MCF 10A (cell line): ENCODE measurements around the gene RNF212. TPM values are rescaled to one million over a fixed set of nuclear protein-coding genes. Genes with fewer than 3 reads are reported as not detected.
A peak's percentile ranks its signal among the peaks of the same experiment; 100 is the strongest.

Experiments used
- BruUV-seq: library from RNA; stranded (reverse); fragments of 400-500 nt; replicated peaks from 2 replicates; lab custom pipeline; 2021; lab: Mats Ljungman, UMichigan
- CTCF ChIA-PET: fragments of 300-600 bp; sonication (Branson Sonifier 250); formaldehyde crosslinking; extraction: SDS; loops from one replicate; lab custom pipeline; 2021; ENCODE audit warnings: antibody characterized with exemption, inconsistent platforms; lab: Yijun Ruan, JAX
- POLR2A ChIA-PET: fragments of 300-600, 350-650 bp; sonication (Branson Sonifier 250); formaldehyde crosslinking; extraction: SDS; loops from one replicate; lab custom pipeline; 2020; ENCODE audit warnings: antibody characterized with exemption, inconsistent platforms; lab: Yijun Ruan, JAX
- DNase-seq: peaks from one replicate; pipeline ENCODE4 v3.0.0-alpha.2; 2018; ENCODE audit not compliant: unreplicated experiment
- H3K27ac Mint-ChIP-seq: one replicate; pipeline ENCODE4 v1.8.0; 2022; ENCODE audit warnings: mild to moderate bottlenecking, low read depth, mixed read lengths; ENCODE audit not compliant: unreplicated experiment
- H3K27me3 Mint-ChIP-seq: one replicate; pipeline ENCODE4 v1.8.0; 2022; ENCODE audit warnings: mixed read lengths; ENCODE audit not compliant: insufficient read depth, unreplicated experiment
- H3K36me3 Mint-ChIP-seq: one replicate; pipeline ENCODE4 v1.8.0; 2022; ENCODE audit warnings: mild to moderate bottlenecking, moderate library complexity, mixed read lengths; ENCODE audit not compliant: insufficient read depth, unreplicated experiment
- H3K4me1 Mint-ChIP-seq: one replicate; pipeline ENCODE4 v1.8.0; 2022; ENCODE audit warnings: mixed read lengths; ENCODE audit not compliant: insufficient read depth, unreplicated experiment
- H3K4me3 Mint-ChIP-seq: one replicate; pipeline ENCODE4 v1.8.0; 2022; ENCODE audit warnings: mild to moderate bottlenecking, moderate library complexity, mixed read lengths; ENCODE audit not compliant: unreplicated experiment
- H3K9me3 Mint-ChIP-seq: one replicate; pipeline ENCODE4 v1.8.0; 2022; ENCODE audit warnings: mixed read lengths; ENCODE audit not compliant: unreplicated experiment
- intact Hi-C: fragments of 100-400 bp; cut with micrococcal nuclease; formaldehyde crosslinking; loops from 2 replicates; pipeline ENCODE4 v1.14.1; 2022
- total RNA-seq: library from RNA; stranded (reverse); gene quantifications from 2 replicates; pipeline ENCODE4 v1.2.3, GENCODE V29; 2022
- TF ChIP-seq, protein P1 (sequence below): fragments of 200-600 bp; IDR thresholded peaks from one replicate; pipeline ENCODE4 v1.8.0; 2022; ENCODE audit warnings: antibody characterized with exemption, mild to moderate bottlenecking; ENCODE audit not compliant: unreplicated experiment

Gene RNF212
- total RNA-seq, 1 experiment from 2014 or later: not detected

DNA sequence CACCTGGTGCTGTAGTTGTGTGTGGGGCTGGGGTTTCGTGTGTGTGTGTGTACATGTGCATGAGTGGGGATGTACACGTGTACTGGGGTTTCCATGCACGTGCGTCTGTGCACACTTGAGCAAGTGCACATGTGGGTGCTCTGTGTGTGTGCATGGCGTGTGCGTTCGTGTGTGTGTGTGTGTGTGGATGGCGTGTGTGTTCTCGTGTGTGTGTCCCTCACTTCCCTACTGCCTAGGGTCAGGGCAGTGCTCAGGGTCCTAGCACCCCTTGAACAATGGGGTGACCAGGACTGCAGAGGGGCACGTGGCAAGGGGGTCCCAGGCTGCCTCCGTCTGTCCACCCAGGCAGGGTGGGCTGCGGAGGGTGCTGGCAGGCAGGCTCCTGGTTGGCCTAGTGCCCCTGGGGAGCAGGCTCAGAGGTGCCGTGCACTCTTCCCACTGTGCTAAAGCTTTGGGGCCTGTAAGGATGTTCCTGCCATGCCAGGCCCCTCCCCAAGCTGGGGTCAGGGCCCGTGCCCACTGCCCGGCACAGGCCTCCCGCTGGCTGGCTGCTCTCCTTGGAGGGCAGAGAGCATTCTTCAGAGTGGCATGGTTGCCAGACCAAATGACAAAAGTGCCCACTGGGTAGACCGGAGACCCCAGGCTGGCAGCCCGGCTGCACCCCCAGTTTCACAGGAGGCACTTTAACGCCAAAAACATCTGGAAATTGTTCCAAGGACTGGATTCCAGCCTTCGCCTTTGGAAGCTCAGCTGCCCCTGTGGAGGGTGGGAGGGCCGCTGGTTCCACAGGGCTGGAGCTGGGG lies 72.8 kb downstream of the RNF212 start:
- ChIA-PET POLR2A (interaction anchor here (0.6 kb wide), 1 partner anchor 308 kb away, joined by 3 read pairs; no protein-coding TSS in a partner anchor), CTCF (interaction anchor here (0.7 kb wide), 3 partner anchors 8 to 28 kb away, joined by 3 read pairs; no protein-coding TSS in a partner anchor)
- intact Hi-C loops: no loop called here
- TF ChIP-seq, protein P1, sequence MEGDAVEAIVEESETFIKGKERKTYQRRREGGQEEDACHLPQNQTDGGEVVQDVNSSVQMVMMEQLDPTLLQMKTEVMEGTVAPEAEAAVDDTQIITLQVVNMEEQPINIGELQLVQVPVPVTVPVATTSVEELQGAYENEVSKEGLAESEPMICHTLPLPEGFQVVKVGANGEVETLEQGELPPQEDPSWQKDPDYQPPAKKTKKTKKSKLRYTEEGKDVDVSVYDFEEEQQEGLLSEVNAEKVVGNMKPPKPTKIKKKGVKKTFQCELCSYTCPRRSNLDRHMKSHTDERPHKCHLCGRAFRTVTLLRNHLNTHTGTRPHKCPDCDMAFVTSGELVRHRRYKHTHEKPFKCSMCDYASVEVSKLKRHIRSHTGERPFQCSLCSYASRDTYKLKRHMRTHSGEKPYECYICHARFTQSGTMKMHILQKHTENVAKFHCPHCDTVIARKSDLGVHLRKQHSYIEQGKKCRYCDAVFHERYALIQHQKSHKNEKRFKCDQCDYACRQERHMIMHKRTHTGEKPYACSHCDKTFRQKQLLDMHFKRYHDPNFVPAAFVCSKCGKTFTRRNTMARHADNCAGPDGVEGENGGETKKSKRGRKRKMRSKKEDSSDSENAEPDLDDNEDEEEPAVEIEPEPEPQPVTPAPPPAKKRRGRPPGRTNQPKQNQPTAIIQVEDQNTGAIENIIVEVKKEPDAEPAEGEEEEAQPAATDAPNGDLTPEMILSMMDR: no peak
- no TSS peak for BruUV-seq
- H3K9me3 Mint-ChIP-seq: no peaks in the 10 kb centered on the region
- no peak overlapping the region for H3K4me3 Mint-ChIP-seq
- no peaks in the 10 kb centered on the region for H3K27me3 Mint-ChIP-seq
- DNase-seq: no peak
- peaks cover 5% of the 10 kb centered on the region for H3K36me3 Mint-ChIP-seq
- H3K27ac Mint-ChIP-seq: no peak overlapping the region
- H3K4me1 Mint-ChIP-seq: peaks cover 18% of the 10 kb centered on the region

DNA sequence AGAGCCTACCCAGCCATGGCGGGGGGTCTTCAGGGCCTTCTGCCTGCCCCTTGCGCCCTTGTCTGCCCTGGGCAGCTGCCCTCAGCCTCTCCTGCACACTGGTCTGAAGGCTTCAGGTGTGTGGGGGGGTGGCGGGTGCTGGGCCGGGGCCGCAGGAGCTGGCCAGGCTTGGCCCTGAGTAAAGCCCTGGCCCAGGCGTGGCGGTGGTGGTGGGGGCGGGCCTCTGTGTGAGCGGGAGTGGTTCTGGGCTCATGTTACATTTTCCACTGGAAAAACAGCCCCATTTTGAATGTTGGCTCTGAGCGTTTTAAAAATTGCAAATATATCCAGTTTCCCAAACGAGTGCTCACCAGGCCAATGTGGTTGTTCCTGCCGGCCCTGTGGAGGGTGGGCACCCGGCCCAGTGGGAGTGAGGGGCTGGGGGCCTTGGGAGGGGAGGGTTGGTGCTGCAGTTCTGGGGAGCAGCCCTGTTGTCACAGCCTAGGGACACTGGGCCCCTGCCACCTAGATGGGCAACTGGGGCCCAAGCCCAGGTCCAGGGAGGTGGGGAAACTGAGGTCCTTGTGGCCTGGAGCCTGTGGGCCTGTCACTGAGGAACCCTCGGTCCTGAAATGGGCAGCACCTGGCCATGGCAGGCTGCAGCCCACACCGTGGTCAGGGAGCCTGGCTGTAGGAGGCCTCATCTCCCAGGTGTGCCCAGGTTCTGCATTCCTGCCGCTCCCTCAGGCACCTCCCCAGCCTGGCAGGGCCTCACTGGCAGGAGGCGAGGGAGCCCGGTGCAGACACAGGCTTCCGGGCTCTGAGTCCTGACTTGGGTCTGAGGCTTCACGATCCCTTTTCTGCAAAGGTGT lies 73.6 kb downstream of the RNF212 start:
- no TSS peak for BruUV-seq
- no peak overlapping the region for H3K4me3 Mint-ChIP-seq
- no peaks in the 10 kb centered on the region for H3K27me3 Mint-ChIP-seq
- TF ChIP-seq, protein P1: no peak
- peaks cover 8% of the 10 kb centered on the region for H3K36me3 Mint-ChIP-seq
- DNase-seq: peak; percentile 64
- H3K9me3 Mint-ChIP-seq: no peaks in the 10 kb centered on the region
- CTCF ChIA-PET: interaction anchor here (0.5 to 1.4 kb wide), 2 partner anchors 34 to 194 kb away, joined by 3 to 5 read pairs; no protein-coding TSS in a partner anchor
- intact Hi-C loops: no loop called here
- no peak overlapping the region for H3K27ac Mint-ChIP-seq
- H3K4me1 Mint-ChIP-seq: peaks cover 18% of the 10 kb centered on the region
- POLR2A ChIA-PET: interaction anchor here (0.8 to 1.1 kb wide), 2 partner anchors 23 to 29 kb away, joined by 3 to 5 read pairs; no protein-coding TSS in a partner anchor

DNA sequence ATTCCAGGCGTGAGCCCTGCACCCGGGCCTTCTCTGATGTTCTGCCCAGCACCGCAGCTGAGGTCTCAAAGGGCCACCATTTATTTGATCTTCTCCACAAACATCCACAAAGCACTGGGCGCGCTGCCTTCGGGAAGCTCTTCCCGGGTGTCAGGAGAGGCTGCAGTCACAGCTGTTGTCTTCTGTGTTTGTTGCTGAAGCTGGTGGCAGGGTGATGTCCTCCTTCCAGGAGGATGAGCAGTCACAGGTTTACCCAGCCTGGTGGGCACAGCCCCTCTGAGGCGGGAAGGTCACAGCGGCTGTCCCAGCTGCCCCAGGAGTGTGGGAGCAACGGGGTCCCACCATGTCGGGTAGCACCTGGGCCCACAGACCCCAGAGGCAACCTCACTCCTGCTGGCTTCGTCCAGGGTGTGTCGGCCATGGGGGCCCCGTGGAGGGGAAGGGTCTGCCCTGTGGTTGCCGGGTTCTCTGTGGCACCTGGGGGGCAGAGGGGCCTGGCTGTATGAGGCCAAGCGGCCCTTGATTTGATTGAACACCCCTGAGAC lies 74.3 kb downstream of the RNF212 start:
- peaks cover 18% of the 10 kb centered on the region for H3K4me1 Mint-ChIP-seq
- intact Hi-C loops: no loop called here
- H3K27me3 Mint-ChIP-seq: no peaks in the 10 kb centered on the region
- POLR2A ChIA-PET: interaction anchor here (0.8 to 1.1 kb wide), 2 partner anchors 22 to 29 kb away, joined by 3 to 5 read pairs; no protein-coding TSS in a partner anchor
- H3K36me3 Mint-ChIP-seq: peaks cover 10% of the 10 kb centered on the region
- CTCF ChIA-PET: interaction anchor here (1.4 kb wide), 1 partner anchor 35 kb away, joined by 5 read pairs; no protein-coding TSS in a partner anchor
- H3K27ac Mint-ChIP-seq: no peak overlapping the region
- H3K9me3 Mint-ChIP-seq: no peaks in the 10 kb centered on the region
- no peak for DNase-seq
- TF ChIP-seq, protein P1: no peak
- no peak overlapping the region for H3K4me3 Mint-ChIP-seq
- no TSS peak for BruUV-seq
